Coronary artery (tissue), 2 donors: ENCODE measurements around the gene LYRM4.

Experiments used
- DNase-seq: peaks from one replicate; pipeline ENCODE4 v3.0.0-alpha.2; 2017; ENCODE audit warnings: low spot score
- H3K27ac ChIP-seq, 2 donors: fragments of 200-600 bp; sonication (generic); one replicate each; pipeline ENCODE4 v1.5.1; 2016 to 2019
- H3K4me3 ChIP-seq: fragments of 200-600 bp; sonication (generic); 2 replicates; pipeline ENCODE4 v1.5.1; 2016; ENCODE audit warnings: mild to moderate bottlenecking, moderate library complexity
- TF ChIP-seq, protein P1 (sequence below): fragments of 200-600 bp; sonication (generic); IDR thresholded peaks from one replicate; pipeline ENCODE4 v1.5.1; 2019; ENCODE audit warnings: antibody characterized with exemption

LYRM4 gene

DNA sequence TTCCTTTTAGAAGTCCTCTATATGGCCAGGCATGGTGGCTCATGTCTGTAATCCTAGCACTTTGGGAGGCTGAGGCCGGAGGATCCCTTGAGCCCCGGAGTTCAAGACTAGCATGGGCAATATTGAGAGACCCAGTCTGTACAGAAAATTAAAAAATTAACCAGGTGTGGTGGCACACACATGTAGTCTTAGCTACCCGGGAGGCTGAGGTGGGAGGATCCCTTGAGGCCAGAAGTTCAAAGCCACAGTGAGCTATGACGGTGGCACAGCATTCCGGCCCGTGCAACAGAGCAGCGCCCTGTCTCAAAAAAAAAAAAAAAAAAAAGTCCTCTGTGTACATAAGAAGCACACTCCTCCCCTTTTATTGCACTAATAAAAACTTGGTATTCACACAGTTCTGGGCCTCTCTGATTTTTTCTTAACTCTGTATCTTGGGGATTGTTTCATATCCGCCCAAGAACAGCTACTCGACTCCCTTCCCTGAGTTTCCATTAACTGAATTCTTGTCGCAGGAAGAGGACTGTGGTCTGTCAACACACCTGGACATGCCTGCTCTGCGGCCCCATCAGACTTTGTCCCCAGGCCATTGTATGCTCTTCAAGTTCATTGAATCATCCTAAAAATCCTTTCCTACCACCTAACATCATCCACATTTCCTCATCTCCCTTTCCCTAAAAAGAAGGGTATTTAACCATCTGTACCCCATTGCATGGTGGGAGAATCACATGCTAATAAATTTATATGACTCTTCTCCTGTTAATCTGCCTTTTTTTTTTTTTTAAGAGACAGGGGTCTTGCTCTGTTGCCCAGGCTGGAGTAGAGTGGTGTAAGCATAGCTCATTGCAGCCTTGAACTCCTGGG lies 201.5 kb downstream of the LYRM4 start:
- Histone ChIP-seq H3K27ac (no peak overlapping the region), H3K4me3 (no peak overlapping the region)
- TF ChIP-seq, protein P1, sequence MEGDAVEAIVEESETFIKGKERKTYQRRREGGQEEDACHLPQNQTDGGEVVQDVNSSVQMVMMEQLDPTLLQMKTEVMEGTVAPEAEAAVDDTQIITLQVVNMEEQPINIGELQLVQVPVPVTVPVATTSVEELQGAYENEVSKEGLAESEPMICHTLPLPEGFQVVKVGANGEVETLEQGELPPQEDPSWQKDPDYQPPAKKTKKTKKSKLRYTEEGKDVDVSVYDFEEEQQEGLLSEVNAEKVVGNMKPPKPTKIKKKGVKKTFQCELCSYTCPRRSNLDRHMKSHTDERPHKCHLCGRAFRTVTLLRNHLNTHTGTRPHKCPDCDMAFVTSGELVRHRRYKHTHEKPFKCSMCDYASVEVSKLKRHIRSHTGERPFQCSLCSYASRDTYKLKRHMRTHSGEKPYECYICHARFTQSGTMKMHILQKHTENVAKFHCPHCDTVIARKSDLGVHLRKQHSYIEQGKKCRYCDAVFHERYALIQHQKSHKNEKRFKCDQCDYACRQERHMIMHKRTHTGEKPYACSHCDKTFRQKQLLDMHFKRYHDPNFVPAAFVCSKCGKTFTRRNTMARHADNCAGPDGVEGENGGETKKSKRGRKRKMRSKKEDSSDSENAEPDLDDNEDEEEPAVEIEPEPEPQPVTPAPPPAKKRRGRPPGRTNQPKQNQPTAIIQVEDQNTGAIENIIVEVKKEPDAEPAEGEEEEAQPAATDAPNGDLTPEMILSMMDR, result no peak
- no peak for DNase-seq
